IMR-90 (cell line): ENCODE data around the gene SGMS1. TPM values are rescaled to one million over a fixed set of nuclear protein-coding genes. Genes with fewer than 3 reads are reported as not detected.

Experiments used
- ATAC-seq: fragments of 200-7000 bp; cut with Tn5 transposase; 2 replicates; pipeline ENCODE4 v1.9.1; 2020; ENCODE audit warnings: low read depth, mild to moderate bottlenecking, moderate library complexity
- BruUV-seq: library from RNA; stranded (reverse); fragments of 400-500 nt; replicated peaks from 2 replicates; lab custom pipeline; 2021; lab: Mats Ljungman, UMichigan
- CTCF ChIA-PET: fragments of 300-600 bp; formaldehyde crosslinking; extraction: SDS; loops from one replicate; lab custom pipeline; 2021; ENCODE audit warnings: antibody characterized with exemption; lab: Yijun Ruan, JAX
- POLR2A ChIA-PET: fragments of 300-600 bp; sonication (Branson Sonifier 250); formaldehyde crosslinking; loops from one replicate; lab custom pipeline; 2022; ENCODE audit warnings: antibody characterized with exemption; ENCODE audit not compliant: unreplicated experiment; lab: Charles Lee
- DNase-seq: peaks from one replicate; pipeline ENCODE4 v3.0.0; 2013
- H2AFZ ChIP-seq: replicated peaks from 2 replicates; pipeline ENCODE3; 2013; ENCODE audit warnings: low read length, mild to moderate bottlenecking; ENCODE audit not compliant: poor library complexity
- H2AK5ac ChIP-seq: 2 replicates; pipeline ENCODE4 v1.6.1; 2013; ENCODE audit warnings: low read depth, low read length, inconsistent platforms
- H2AK9ac ChIP-seq: replicated peaks from 2 replicates; pipeline ENCODE3; 2013; ENCODE audit warnings: mild to moderate bottlenecking, low read depth, low read length, moderate library complexity; ENCODE audit not compliant: poor library complexity
- H2BK120ac ChIP-seq: 2 replicates; pipeline ENCODE4 v1.6.1; 2013; ENCODE audit warnings: low read depth, low read length, inconsistent platforms
- H2BK15ac ChIP-seq: 3 replicates; pipeline ENCODE4 v1.6.1; 2013; ENCODE audit warnings: low read depth, low read length, inconsistent platforms
- H2BK20ac ChIP-seq: 2 replicates; pipeline ENCODE4 v1.6.1; 2013; ENCODE audit warnings: low read depth, mild to moderate bottlenecking, inconsistent platforms, low read length, moderate library complexity
- H2BK5ac ChIP-seq: 2 replicates; pipeline ENCODE4 v1.6.1; 2013; ENCODE audit warnings: mild to moderate bottlenecking, low read depth, low read length, inconsistent platforms; ENCODE audit not compliant: poor library complexity, severe bottlenecking
- H3K14ac ChIP-seq: replicated peaks from 2 replicates; pipeline ENCODE4 v1.6.1; 2013; ENCODE audit warnings: low read depth, low read length, inconsistent platforms
- H3K18ac ChIP-seq: 2 replicates; pipeline ENCODE4 v1.6.1; 2013; ENCODE audit warnings: low read depth, low read length, control low read depth
- H3K23ac ChIP-seq: 2 replicates; pipeline ENCODE4 v1.6.1; 2013; ENCODE audit warnings: low read depth, low read length, inconsistent platforms
- H3K27ac ChIP-seq: 2 replicates; pipeline ENCODE4 v1.5.1; 2013; ENCODE audit warnings: mild to moderate bottlenecking, control low read depth, low read length; ENCODE audit not compliant: insufficient read depth
- H3K27me3 ChIP-seq: 2 replicates; pipeline ENCODE4 v1.6.1; 2013; ENCODE audit warnings: low read length; ENCODE audit not compliant: control insufficient read depth, insufficient read depth
- H3K36me3 ChIP-seq: 2 replicates; pipeline ENCODE4 v1.6.1; 2013; ENCODE audit warnings: low read length, mixed read lengths; ENCODE audit not compliant: control insufficient read depth, insufficient read depth
- H3K4ac ChIP-seq: 2 replicates; pipeline ENCODE4 v1.6.1; 2013; ENCODE audit warnings: low read depth, low read length, inconsistent platforms
- H3K4me1 ChIP-seq: 2 replicates; pipeline ENCODE4 v1.6.1; 2013; ENCODE audit warnings: low read length, mixed read lengths; ENCODE audit not compliant: control insufficient read depth, insufficient read depth
- H3K4me2 ChIP-seq: 2 replicates; pipeline ENCODE4 v1.6.1; 2013; ENCODE audit warnings: low read depth, mild to moderate bottlenecking, control low read depth, low read length, moderate library complexity
- H3K4me3 ChIP-seq: 2 replicates; pipeline ENCODE4 v1.5.1; 2013; ENCODE audit warnings: low read depth, mild to moderate bottlenecking, control low read depth, low read length, moderate library complexity; ENCODE audit not compliant: insufficient read depth
- H3K56ac ChIP-seq: 2 replicates; pipeline ENCODE4 v1.6.1; 2013; ENCODE audit warnings: low read length, inconsistent platforms; ENCODE audit not compliant: insufficient read depth; ENCODE audit errors: extremely low read depth
- H3K79me1 ChIP-seq, 2 experiments: 2 replicates each; pipeline ENCODE4 v1.6.1; 2013; ENCODE audit warnings: low read length in 2 of 2, inconsistent platforms in 1 of 2, low read depth in 1 of 2
- H3K9ac ChIP-seq: 2 replicates; pipeline ENCODE4 v1.6.1; 2013; ENCODE audit warnings: low read depth, low read length, control low read depth
- H3K9me1 ChIP-seq: 2 replicates; pipeline ENCODE4 v1.6.1; 2013; ENCODE audit warnings: low read length, inconsistent platforms; ENCODE audit not compliant: insufficient read depth
- H3K9me3 ChIP-seq: 2 replicates; pipeline ENCODE4 v1.6.1; 2013; ENCODE audit warnings: low read length; ENCODE audit not compliant: control insufficient read depth, insufficient read depth
- H4K20me1 ChIP-seq: 2 replicates; pipeline ENCODE4 v1.6.1; 2013; ENCODE audit warnings: low read length, inconsistent platforms; ENCODE audit not compliant: insufficient read depth
- H4K5ac ChIP-seq: 2 replicates; pipeline ENCODE4 v1.6.1; 2013; ENCODE audit warnings: mild to moderate bottlenecking, low read depth, low read length, control low read depth
- H4K8ac ChIP-seq, 2 experiments: 2 replicates each; pipeline ENCODE4 v1.6.1; 2013; ENCODE audit warnings: low read depth in 2 of 2, low read length in 2 of 2, control low read depth in 1 of 2, inconsistent platforms in 1 of 2
- H4K91ac ChIP-seq: 2 replicates; pipeline ENCODE4 v1.6.1; 2013; ENCODE audit warnings: low read depth, low read length, inconsistent platforms; ENCODE audit not compliant: insufficient read depth
- BHLHE40 ChIP-seq: fragments of 150-350 bp; IDR thresholded peaks from 2 replicates; pipeline ENCODE4 v1.6.1; 2016; ENCODE audit warnings: mild to moderate bottlenecking, low read depth, low read length
- CHD1 ChIP-seq: IDR thresholded peaks from 2 replicates; pipeline ENCODE4 v1.6.1; 2012; ENCODE audit warnings: low read depth, low read length, improper control_type of control experiment
- FOS ChIP-seq: fragments of 150-350 bp; IDR thresholded peaks from 2 replicates; pipeline ENCODE4 v1.6.1; 2016; ENCODE audit warnings: low read depth, low read length
- WGBS, 2 experiments: methylation state at CpG; one replicate each; pipeline versions ENCODE4 v1.1.5 to v1.1.7; 2013; ENCODE audit warnings: missing lambda C conversion rate in 2 of 2; ENCODE audit not compliant: insufficient read length in 1 of 2; ENCODE audit errors: extremely low coverage in 2 of 2; 5-methylcytosine and 5-hydroxymethylcytosine counted together
- dilution Hi-C: fragments of 300-500 bp; cut with HindIII; formaldehyde crosslinking; loops from one replicate; pipeline ENCODE4 v1.14.3; 2018; ENCODE audit warnings: low sequenced_read_pairs; ENCODE audit not compliant: unreplicated experiment
- in situ Hi-C: fragments of 300-500 bp; cut with MboI; formaldehyde crosslinking; loops from 3 replicates; pipeline ENCODE4 v1.14.3; 2019; ENCODE audit warnings: low sequenced_read_pairs, inconsistent platforms, mixed read lengths
- intact Hi-C: fragments of 100-400 bp; cut with micrococcal nuclease; formaldehyde crosslinking; loops from 2 replicates; pipeline ENCODE4 v1.10.0; 2022
- polyA plus RNA-seq, 3 experiments: library from polyadenylated mRNA; depleted of rRNA; stranded (reverse); fragments of >200 nt; gene quantifications; 2 replicates each; pipeline ENCODE4 v1.2.3, GENCODE V29; 2012; ENCODE audit warnings: low replicate concordance in 1 of 3
- total RNA-seq: library from RNA; depleted of rRNA; stranded (reverse); fragments of >200 nt; gene quantifications from 2 replicates; pipeline ENCODE4 v1.2.3, GENCODE V29; 2012

SGMS1 gene
- total and polyA plus RNA-seq, 2 of the 4 experiments (the other 2 are of a cell fraction), result 9.8 to 30.8 TPM

DNA sequence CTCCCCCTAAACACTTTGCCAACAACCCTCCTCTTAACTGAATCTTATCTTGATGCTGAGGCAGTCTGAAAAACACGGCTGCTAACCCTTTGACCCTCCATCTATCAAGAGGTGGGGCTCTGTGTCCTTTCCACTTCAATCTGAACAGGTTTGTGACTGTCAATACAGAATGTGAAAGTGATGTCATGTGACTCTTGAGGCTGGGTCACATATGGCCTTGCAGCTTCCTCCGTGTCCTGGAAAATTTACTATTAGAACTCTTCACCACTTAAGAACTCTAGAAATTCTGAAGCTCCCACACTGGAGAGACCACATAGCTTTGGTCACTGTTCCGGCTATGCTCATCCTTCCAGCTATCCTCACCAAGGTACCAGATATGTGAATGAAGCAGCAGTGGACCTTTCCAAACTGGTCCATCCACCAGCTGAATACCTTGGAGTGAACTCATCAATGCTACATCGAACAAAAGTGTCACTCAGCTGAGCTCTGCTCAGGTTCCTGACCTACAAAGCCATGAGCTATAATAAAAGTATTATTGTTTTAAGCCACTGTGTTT is 341.7 kb downstream of the SGMS1 start:
- in situ Hi-C loops, result no loop called here

More for the DNA sequence above, 341.7 kb downstream of the SGMS1 start:
- H3K9ac ChIP-seq, result no peak overlapping the region
- H3K56ac ChIP-seq, result no peak overlapping the region
- no peak overlapping the region for H2BK15ac ChIP-seq
- no peaks in the 10 kb centered on the region for H3K9me1 ChIP-seq
- no peak overlapping the region for H2AFZ ChIP-seq
- no peak for TF ChIP-seq FOS
- TF ChIP-seq BHLHE40, result no peak
- TF ChIP-seq CHD1, result no peak
- no peak overlapping the region for H4K5ac ChIP-seq
- no peaks in the 10 kb centered on the region for H3K9me3 ChIP-seq
- no peak overlapping the region for H3K23ac ChIP-seq
- peaks cover 35% of the 10 kb centered on the region for H3K27me3 ChIP-seq
- H2AK5ac ChIP-seq, result no peak overlapping the region
- ChIA-PET CTCF (interaction anchor here (0.5 kb wide), 1 partner anchor 11 kb away, joined by 4 read pairs; no protein-coding TSS in a partner anchor), POLR2A (no interaction called here)
- no peak overlapping the region for H4K91ac ChIP-seq
- no peaks in the 10 kb centered on the region for H3K4me1 ChIP-seq
- no peak overlapping the region for H3K27ac ChIP-seq
- dilution Hi-C loops, result no loop called here
- no peak overlapping the region for H3K4me3 ChIP-seq
- H3K79me1 ChIP-seq, result no peaks in the 10 kb centered on the region
- no peak for ATAC-seq
- no peak overlapping the region for H3K4ac ChIP-seq
- no peak for DNase-seq
- no peak overlapping the region for H4K8ac ChIP-seq
- no peaks in the 10 kb centered on the region for H3K36me3 ChIP-seq
- H4K20me1 ChIP-seq, result no peaks in the 10 kb centered on the region
- H3K4me2 ChIP-seq, result no peak overlapping the region
- H2BK5ac ChIP-seq, result no peak overlapping the region
- no peak overlapping the region for H2BK120ac ChIP-seq
- no peak overlapping the region for H2BK20ac ChIP-seq
- H3K14ac ChIP-seq, result no peak overlapping the region
- intact Hi-C loops, result no loop called here
- H2AK9ac ChIP-seq, result no peak overlapping the region
- no peak overlapping the region for H3K18ac ChIP-seq
- BruUV-seq, result no TSS peak
- WGBS, 2 experiments, result 83% methylated on average over 1 of the region's 4 CpGs; no CpG with 5 or more reads in 1 of the 2 experiments
